ENCODE measurements around the gene ZMAT5.
A peak's percentile ranks its signal among the peaks of the same experiment; 100 is the strongest.

The ZMAT5 gene

GRCh38 chr22:29726512-29727130 is 40.2 kb downstream of the ZMAT5 start:
- DNase-seq: peak; percentile 23

- DNase-seq: no peak
Observed at GRCh38 chr22:29726106-29726505, 40.7 kb downstream of the ZMAT5 start.

- DNase-seq: no peak
Observed at GRCh38 chr22:29724843-29725242, 42.0 kb downstream of the ZMAT5 start.

GRCh38 chr22:29723766-29724165 is 43.0 kb downstream of the ZMAT5 start:
- no peak for DNase-seq

GRCh38 chr22:29722587-29722986 is 44.2 kb downstream of the ZMAT5 start:
- no peak for DNase-seq

GRCh38 chr22:29722151-29722550 is 44.7 kb downstream of the ZMAT5 start:
- peak; percentile 30 for DNase-seq

GRCh38 chr22:29720811-29721323 is 45.9 kb downstream of the ZMAT5 start:
- DNase-seq: no peak

- DNase-seq: no peak
Observed at GRCh38 chr22:29719899-29720645, 46.7 kb downstream of the ZMAT5 start, which contains the start of gene CABP7. Gene CABP7, plus strand, starts transcription at chr22:29720003. Its CDS starts 422 bp downstream, at chr22:29720425.

- DNase-seq: no peak
Observed at GRCh38 chr22:29718949-29719898, 47.6 kb downstream of the ZMAT5 start.

GRCh38 chr22:29717789-29718188 is 49.0 kb downstream of the ZMAT5 start:
- no peak for DNase-seq

- DNase-seq: peak; percentile 71
Observed at GRCh38 chr22:29716814-29717545, 49.8 kb downstream of the ZMAT5 start.

- DNase-seq: no peak
Observed at GRCh38 chr22:29715705-29716104, 51.1 kb downstream of the ZMAT5 start.

- no peak for DNase-seq
Observed at GRCh38 chr22:29715240-29715639, 51.6 kb downstream of the ZMAT5 start.

- DNase-seq: no peak
Observed at GRCh38 chr22:29713156-29713727, 53.6 kb downstream of the ZMAT5 start.

GRCh38 chr22:29712119-29712518 is 54.7 kb downstream of the ZMAT5 start:
- DNase-seq: no peak

GRCh38 chr22:29710922-29711593 is 55.7 kb downstream of the ZMAT5 start:
- DNase-seq: no peak

GRCh38 chr22:29710193-29710592 is 56.6 kb downstream of the ZMAT5 start:
- no peak for DNase-seq

GRCh38 chr22:29707471-29707870 is 59.3 kb downstream of the ZMAT5 start:
- DNase-seq: no peak

- DNase-seq: no peak
Observed at GRCh38 chr22:29707010-29707409, 59.8 kb downstream of the ZMAT5 start.

GRCh38 chr22:29706486-29706885 is 60.3 kb downstream of the ZMAT5 start:
- no peak for DNase-seq

GRCh38 chr22:29705651-29706050 is 61.2 kb downstream of the ZMAT5 start:
- no peak for DNase-seq
